Activated CD4-positive, alpha-beta T cell treated with anti-CD3 and anti-CD28 coated beads, Interleukin-2, amount 50 U/mL, for 4 hours (primary cell): ENCODE measurements around the gene NXPE4.

ENCODE experiments used
- DNase-seq, 2 experiments: peaks; one replicate each; pipeline ENCODE4 v3.0.0-alpha.2; 2020

NXPE4 gene

GRCh38 chr11:114559425-114560310, 35.9 kb downstream of the NXPE4 start, which contains the start of gene NXPE1:
Gene NXPE1 (minus strand): TSS chr11:114559881. CDS start chr11:114551201, 8,680 bp downstream.
- no peak for DNase-seq

GRCh38 chr11:114556135-114556534, 39.5 kb downstream of the NXPE4 start:
- DNase-seq = no peak

GRCh38 chr11:114553642-114554041, 41.9 kb downstream of the NXPE4 start:
- DNase-seq = no peak

GRCh38 chr11:114551060-114551459, 44.5 kb downstream of the NXPE4 start:
- no peak for DNase-seq

- DNase-seq = no peak
Observed at GRCh38 chr11:114525682-114526081, 69.9 kb downstream of the NXPE4 start.

GRCh38 chr11:114524122-114524521, 71.5 kb downstream of the NXPE4 start:
- no peak for DNase-seq

- no peak for DNase-seq
Observed at GRCh38 chr11:114522818-114523217, 72.8 kb downstream of the NXPE4 start.
